Measurements from ENCODE around the gene ZFAND3.

ZFAND3 gene

DNA sequence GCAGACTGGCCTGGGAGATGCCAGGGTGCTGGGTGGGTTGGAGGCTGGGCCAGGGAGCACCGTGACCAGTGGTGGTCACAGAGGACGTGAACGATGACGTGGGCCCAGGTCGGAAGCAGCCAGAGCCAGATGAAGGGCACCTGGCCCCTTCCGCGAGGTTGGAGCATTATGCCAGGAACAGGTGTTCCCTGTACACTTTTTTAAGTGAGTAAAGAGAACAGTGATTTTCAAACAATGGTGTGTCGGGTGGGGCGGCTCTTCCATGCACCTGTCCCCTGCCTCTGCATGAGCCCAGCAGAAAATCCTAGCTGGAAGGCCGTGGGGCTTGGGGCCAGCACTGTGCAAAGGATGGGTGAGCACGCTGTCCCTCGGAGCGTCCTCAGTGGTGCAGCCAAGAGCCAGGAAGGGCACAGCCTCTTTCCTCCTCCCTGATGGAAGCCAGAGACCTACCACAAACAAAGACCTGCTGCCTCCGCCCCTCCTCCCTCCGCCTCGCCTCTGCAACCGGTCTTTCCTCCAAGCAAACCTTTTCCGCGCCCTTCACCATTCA is 350.5 kb downstream of the ZFAND3 start:
- DNase-seq (ENCODE audit: low read depth): no peak

- DNase-seq (ENCODE audit: low read depth): no peak
These were observed 351.3 kb downstream of the ZFAND3 start for GRCh38 chr6:38170666-38171355.

GRCh38 chr6:38171997-38172738 is 352.6 kb downstream of the ZFAND3 start:
- DNase-seq (ENCODE audit: low read depth): no peak

DNA sequence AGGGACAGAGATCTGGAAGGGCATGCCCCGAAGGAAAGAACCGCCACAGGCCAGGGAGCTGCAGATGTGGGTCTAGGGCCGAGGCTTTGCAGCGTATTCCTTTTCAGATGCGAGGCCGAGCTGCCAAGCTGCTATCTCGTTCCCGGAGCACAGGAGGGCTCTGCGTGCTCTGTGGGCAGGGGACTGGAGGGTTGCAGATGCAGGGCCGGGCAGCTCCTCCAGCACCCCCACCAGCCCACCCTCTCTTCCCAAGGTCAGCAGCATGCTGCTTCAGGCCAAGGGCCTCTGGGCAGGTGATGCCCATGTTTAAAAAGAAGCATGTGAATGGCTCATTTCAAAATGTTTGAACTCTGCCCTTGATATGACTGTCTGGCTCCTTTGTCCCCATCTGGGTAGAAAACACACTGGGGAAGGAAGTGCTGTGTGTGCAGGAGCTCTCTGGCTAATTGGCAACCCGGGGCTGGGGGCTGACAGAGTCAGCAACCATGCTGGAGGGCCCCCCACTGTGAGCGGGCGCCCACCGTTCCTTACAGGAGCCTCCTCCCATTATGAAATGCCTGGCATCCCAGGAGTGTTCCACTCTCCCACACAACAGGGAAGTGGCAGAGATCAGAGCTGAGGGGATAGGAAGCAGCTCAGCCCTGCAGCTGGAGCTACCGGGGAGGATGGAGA is 353.3 kb downstream of the ZFAND3 start:
- no peak for DNase-seq (ENCODE audit: low read depth)

DNA sequence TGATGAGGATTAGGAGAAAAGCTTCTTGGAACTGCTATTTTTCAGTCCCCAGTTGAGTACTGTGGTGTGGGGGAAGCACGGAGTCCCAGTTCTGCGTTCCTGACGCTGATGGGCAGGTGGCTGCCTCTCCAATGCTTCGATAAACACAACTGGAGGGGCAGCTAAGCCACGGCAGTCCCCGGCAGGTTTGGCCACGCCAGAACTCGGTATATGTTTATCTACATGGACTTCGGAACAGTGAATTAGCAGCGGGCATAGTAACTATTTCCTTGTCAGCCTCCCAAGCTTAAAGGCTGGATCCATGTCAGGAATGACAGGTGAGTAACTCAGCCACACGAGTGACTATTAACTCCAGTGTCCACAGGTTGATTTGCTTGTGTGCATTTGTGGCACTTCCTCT is 354.4 kb downstream of the ZFAND3 start:
- no peak for DNase-seq (ENCODE audit: low read depth)

GRCh38 chr6:38174315-38174714 is 354.8 kb downstream of the ZFAND3 start:
- no peak for DNase-seq (ENCODE audit: low read depth)

DNA sequence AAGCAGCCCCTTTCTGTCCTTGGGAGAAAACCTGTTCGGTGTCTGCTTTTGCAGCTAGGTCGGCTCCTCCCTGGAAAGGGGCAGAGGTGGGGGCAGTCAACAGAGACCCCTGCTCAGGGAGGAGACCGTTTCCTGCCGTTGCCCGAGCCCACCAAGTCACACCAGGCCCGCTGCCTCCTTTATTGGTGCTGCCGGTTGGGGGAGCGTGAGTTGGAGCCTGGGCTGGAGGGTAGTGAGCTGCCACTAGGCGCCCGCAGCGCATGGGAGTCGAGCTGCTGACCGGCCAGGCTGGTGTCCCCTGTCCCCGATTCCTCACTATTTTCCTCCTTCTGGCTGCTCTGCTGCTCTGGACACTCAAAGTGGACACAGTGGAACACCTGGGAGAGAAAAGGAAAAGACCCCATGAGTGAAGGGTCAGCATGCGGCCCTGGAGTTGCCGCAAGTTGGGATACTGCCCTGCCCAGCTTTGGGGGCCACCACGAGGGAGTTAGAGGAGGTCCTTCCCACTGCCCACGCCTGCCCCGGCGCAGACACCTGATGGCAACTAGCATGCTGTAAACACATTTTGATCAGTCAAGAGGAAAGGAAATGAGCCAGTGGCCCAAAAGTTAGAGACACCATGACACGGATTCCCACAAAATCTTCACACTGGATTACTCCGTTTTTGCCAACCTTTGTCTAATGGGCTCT is 355.4 kb downstream of the ZFAND3 start:
- no peak for DNase-seq (ENCODE audit: low read depth)

DNA sequence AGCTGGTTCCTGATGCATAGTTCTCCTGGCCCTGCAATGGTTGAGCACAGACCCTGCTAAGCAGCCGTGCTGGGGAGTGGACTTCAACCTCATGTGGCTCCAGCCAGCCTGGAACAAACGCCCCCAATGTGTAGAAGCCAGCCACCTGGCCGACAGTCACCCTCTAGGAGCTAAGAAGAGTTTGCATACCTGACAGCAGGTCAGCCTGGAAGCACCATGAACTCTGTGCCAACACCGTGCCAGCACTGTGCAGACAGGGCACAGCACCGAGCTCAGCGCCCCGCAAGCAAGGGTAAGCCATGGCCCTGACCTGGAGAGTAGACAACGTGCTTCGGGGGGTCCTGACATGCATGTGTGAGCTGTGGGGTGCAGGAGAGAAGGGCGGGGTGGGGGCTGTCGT is 356.3 kb downstream of the ZFAND3 start:
- no peak for DNase-seq (ENCODE audit: low read depth)

DNA sequence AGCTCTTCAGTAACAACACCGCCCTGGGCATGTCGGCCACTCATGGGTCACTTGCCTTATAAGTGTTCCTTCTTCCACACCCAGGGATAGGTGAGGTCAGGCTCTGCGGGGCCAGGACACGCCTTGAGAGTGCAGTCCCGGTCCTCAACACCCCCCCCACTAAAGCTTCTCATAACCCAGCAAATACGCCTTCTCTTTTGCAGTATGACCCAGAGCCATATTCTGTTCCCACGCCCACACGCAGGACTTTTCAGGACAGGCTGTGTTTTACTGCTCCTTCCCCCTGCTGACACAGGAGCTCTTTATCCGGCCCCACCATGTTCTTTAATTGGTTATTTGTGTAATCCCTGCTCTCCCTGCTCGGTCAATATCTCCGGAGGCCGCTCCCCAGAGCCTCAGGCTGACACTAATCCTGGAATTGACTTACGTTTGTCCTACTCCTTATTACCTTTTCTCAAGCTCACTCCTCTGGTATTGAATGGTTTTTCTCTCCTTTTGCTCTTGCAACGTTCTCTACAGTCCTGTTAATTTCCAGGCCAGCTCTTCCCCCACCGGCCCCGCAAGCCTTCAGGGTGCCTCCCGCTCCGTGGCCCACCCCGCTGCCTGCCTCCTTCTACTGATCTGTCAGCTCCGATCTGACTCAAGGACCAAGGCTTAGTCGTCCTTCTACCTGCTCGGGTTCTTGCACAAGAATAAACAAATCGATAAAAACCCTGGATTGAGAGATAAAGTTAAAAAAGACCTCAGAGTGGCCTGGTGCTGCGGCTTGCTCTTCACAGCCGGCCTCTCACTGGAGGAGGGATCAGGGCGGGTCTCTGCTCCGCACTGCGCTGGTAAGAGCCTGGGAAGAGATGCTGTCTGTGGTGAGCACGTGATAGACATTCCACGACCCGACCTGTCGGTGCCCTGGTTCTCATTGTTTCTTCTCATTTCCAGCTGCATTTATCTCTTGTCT is 357.5 kb downstream of the ZFAND3 start:
- no peak for DNase-seq (ENCODE audit: low read depth)

DNA sequence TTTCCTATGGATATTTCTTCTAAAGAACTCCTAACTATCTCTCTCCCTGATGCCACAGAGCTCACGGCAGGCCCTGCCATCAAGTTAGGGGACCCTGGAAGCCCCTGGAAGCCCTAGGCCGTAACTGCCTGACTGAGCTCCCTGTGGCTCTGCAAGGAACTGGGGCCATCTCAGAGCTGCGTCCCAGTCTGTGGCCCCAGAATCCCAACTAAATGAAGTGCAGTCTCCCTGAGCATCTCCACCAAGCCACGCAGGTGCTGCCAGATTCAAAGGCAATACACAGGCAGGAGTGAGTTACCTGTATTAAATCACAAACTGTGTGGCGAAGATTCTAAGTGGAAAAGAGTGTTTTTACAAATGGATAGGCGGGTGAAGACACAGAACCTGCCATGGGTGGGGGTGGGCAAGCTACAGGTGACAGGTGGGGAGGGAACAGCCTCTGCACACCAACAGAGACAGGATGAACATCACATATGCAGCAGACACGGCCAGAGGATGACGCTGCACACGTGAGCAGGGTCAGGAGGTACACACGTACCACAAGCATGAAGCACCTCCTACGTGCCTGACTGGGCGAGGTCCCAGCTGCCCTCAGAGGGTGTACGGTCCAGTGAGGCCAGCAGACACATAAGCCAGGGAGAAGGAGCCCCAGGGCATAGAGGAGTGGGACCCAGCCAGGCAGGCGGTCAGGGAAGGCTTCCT is 358.5 kb downstream of the ZFAND3 start:
- DNase-seq (ENCODE audit: low read depth): no peak

- DNase-seq (ENCODE audit: low read depth): no peak
These were observed 359.0 kb downstream of the ZFAND3 start for GRCh38 chr6:38178584-38178886.

DNA sequence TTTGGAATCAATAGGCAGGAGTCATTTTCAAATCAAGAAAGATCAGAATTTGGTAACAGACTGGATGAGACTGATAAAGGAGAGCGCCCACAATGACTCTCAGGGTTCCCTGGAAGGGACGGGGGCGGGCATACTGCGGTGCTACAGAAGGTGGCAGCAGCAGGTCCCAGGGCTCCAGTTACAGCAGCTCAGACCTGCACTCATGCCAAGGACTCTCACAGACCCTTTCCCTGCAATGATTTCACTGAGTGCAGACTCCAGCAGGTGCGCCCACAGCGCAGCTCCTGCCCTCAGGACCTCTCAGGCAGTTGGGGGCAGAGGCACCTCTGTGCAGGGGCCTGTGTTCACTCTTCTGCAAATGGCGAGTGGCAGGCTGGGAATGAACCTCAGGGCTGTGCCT is 359.8 kb downstream of the ZFAND3 start:
- DNase-seq (ENCODE audit: low read depth): no peak

DNA sequence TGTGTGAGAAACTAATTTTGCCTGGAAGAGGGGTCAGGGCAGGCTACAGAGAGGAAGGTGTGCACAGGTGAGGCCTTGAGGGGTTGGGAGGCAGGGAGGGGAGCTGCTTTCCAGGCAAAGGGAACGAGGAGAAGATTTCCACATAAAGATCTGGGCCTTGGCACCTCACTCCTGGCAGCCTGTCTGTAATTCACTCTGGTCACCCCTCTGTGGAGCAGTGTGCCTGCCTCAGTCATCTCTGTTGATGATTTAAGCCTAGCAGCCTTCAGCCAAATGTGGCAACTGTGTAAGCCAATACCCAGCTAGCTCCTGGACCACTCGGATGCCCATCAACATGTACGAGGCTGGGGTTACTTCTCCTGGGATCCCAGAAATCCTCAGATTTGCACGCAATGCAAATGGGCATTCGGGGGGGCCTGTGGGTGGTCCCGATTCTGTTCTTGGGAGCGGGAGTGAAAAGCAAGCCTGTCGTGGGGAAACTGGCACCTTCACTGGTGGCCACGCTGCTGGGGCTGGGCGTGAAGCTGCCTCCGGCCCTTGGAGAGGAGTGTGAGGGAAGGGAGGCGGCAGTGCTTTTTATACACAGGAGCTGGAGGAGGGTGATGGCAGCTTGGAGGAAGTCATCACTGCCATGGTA is 360.4 kb downstream of the ZFAND3 start:
- no peak for DNase-seq (ENCODE audit: low read depth)

DNA sequence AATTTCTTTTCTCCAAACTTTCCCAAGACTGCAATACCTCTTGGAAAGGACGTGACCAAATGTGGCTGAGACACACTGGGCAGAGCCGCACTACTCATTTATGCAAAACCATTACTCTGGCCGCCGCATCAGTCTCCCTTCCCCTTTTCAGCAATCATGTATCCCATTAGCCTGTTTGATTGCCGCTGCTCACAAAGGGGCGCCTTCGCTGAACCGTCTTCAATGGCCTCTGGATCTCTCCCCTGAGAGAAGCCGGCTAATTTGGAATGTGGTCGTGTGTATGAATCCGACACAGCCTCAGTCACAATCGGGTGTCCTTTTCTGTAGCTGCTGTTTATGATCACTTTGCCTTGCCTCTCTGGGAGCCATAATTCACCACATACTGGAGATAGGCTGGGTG is 361.1 kb downstream of the ZFAND3 start:
- no peak for DNase-seq (ENCODE audit: low read depth)

- DNase-seq (ENCODE audit: low read depth): no peak
These were observed 362.9 kb downstream of the ZFAND3 start for GRCh38 chr6:38182426-38182825.

DNA sequence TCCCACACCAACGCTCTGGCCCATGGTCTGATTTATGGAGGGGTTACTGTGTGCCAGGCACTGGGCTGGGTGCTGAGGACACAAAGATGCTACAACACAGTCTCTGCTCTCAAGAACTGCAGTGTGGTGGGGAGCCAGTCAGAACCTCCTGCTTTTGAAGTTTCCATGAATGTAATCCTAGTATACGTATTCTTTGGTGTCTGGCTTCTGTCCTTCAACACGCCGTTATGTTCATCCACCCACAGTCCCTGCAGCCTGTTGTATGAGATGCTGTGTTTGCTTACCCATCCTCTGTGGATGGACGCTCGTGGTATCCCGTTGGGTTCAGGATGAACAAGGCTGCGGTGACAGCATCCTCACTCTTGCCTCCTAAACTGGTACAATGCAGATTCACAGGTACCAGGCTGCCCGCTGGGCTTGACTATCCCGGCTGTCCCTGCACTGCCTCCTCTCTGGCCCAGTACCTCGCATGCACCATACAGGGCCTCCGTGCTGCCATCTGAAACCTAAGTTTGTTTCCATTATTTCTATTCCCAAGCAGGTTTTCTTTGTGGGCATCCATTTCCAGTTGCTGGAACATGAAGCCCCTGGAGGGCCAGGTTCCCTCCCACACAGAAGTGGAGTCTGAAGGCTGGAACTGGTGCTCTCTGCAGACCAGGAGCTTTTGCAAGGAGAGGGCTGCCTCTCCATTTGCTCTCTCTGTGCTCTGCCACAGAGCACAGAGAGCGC is 364.5 kb downstream of the ZFAND3 start:
- no peak for DNase-seq (ENCODE audit: low read depth)

DNA sequence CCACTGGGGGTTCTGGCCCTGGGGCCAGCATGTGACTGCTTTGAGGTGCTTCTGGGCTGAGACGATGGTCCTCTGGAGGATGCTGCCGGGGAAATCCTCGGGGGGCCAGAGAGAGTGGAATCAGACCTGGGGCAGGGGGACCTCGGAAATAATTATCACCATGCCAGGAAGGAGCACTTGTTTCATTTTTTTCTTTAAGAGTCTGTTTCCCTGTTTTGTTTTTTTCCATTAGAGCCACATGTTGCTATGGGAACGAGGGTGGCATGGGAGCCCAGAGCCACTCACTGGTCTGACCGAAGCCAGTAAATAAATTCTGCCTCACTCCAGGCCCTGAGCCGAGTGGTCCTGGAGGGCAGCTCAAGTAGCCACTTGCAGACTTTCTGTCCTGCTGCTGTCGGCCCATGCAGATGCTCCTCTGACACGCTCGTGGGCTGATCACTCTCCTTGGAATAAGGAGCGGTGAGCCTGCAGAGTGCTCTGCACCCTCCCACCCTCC is 365.1 kb downstream of the ZFAND3 start:
- no peak for DNase-seq (ENCODE audit: low read depth)

GRCh38 chr6:38185244-38185643 is 365.7 kb downstream of the ZFAND3 start:
- no peak for DNase-seq (ENCODE audit: low read depth)

- DNase-seq (ENCODE audit: low read depth): no peak
These were observed 366.2 kb downstream of the ZFAND3 start for GRCh38 chr6:38185752-38186151.

Data from activated T-helper 1 cell treated with Interleukin-2 at 50 U/mL for 16 hours (primary cell).